Measurements from ENCODE around the gene SCLY. TPM values are rescaled to one million over a fixed set of nuclear protein-coding genes. Genes with fewer than 3 reads are reported as not detected.
A peak's percentile ranks its signal among the peaks of the same experiment; 100 is the strongest.

The SCLY gene
- total and polyA plus RNA-seq, 2 of the 13 experiments (the other 11 are each of a cell fraction or from before 2014, with no cell fraction given), result 27.9 to 38.6 TPM

- Histone ChIP-seq H3K27me3 (ENCODE audit: control insufficient read depth in 1 of 2, insufficient read depth in 2 of 2, low read length in 2 of 2) (peaks cover 0 to 40% of the 10 kb centered on the region in 2 experiments; a peak in 3 of 5 replicates), H3K9me3 (ENCODE audit: low read length) (no peaks in the 10 kb centered on the region), H3K79me2 (ENCODE audit: insufficient read depth, low read length) (no peaks in the 10 kb centered on the region), H2AFZ (ENCODE audit: low read length) (no peak overlapping the region), H3K27ac (ENCODE audit: extremely low read length, insufficient read depth, low read length) (no peak overlapping the region), H3K4me2 (ENCODE audit: low read depth, low read length) (no peak overlapping the region), H3K9ac (ENCODE audit: insufficient read depth, low read depth, low read length) (no peak overlapping the region), H4K20me1 (ENCODE audit: insufficient read depth, low read length) (no peaks in the 10 kb centered on the region), H3K36me3 (replicated peaks in 1 of 2; ENCODE audit: control insufficient read depth in 1 of 2, insufficient read depth in 2 of 2, low read length in 2 of 2) (no peaks in the 10 kb centered on the region), H3K4me3 (replicated peaks in 1 of 3; ENCODE audit: insufficient read depth in 1 of 3, low read depth in 2 of 3, low read length in 3 of 3) (no peak overlapping the region), H3K4me1 (ENCODE audit: insufficient read depth, low read length) (0 out of 2 replicates have a peak, but pooled peaks cover 11% of the 10 kb centered on the region)
- ChIA-PET CTCF (ENCODE audit: low intra/inter-chr PET ratio, low total read pairs) (no interaction called here), POLR2A (interaction anchor here (0.9 kb wide), 1 partner anchor 10 kb away, joined by 3 read pairs; no protein-coding TSS in a partner anchor)
- BruUV-seq (replicated peaks), result no TSS peak
- intact Hi-C loops (cut with micrococcal nuclease; ENCODE audit: unreplicated experiment), result no loop called here
- DNase-seq (ENCODE audit: low spot score) (no peak), FAIRE-seq (no peak), ATAC-seq (no peak)
- in situ Hi-C loops (cut with HindIII; ENCODE audit: extremely low pct_ligation_motif_present, low pct_unique_long_range_greater_than_20kb), result no loop called here
- TF ChIP-seq AKNA (CRISPR knock-in tag; IDR thresholded peaks at IDR 0.05; ENCODE audit: borderline replicate concordance) (no peak), ZNF569 (CRISPR knock-in tag; IDR thresholded peaks at IDR 0.05; ENCODE audit: borderline replicate concordance) (no peak), ZNF124 (CRISPR knock-in tag; IDR thresholded peaks at IDR 0.05) (no peak), CTCF (CRISPR knock-in tag; IDR thresholded peaks at IDR 0.05) (no peak), ZNF451 (CRISPR knock-in tag; IDR thresholded peaks at IDR 0.05) (0 out of 2 replicates have a peak, but pooled peaks have one; percentile 31), UBTF (CRISPR knock-in tag; IDR thresholded peaks at IDR 0.05) (0 out of 2 replicates have a peak, but pooled peaks have one; percentile 1), ZNF792 (CRISPR knock-in tag; IDR thresholded peaks at IDR 0.05) (no peak), MXD4 (CRISPR knock-in tag; IDR thresholded peaks at IDR 0.05) (no peak)
- WGBS (ENCODE audit: low lambda C conversion rate), result 38% methylated on average over 10 of the region's 21 CpGs
Observed at GRCh38 chr2:238116298-238117198, 55.7 kb downstream of the SCLY start.
